GM18519 (cell line): ENCODE results near the gene REPS1.
A peak's percentile ranks its signal among the peaks of the same experiment; 100 is the strongest.
"Not testable (repeated sequence)": the region's sequence is repeated elsewhere in the genome, so short reads cannot be mapped to it uniquely, and the experiment has no call there.

ENCODE experiments used
- ATAC-seq: cut with Tn5 transposase; IDR thresholded peaks from one replicate; pipeline ENCODE4 v1.9.1; 2021; ENCODE audit warnings: mild to moderate bottlenecking, moderate library complexity; ENCODE audit not compliant: unreplicated experiment, low FRiP score

Gene REPS1

GRCh38 chr6:139007428-139007827 is 19.4 kb upstream of the REPS1 start:
- ATAC-seq = no peak

- ATAC-seq = no peak
These were observed 18.4 kb upstream of the REPS1 start for GRCh38 chr6:139006477-139006876.

GRCh38 chr6:139003751-139004150 is 15.7 kb upstream of the REPS1 start:
- no peak for ATAC-seq

- no peak for ATAC-seq
These were observed 12.1 kb upstream of the REPS1 start for GRCh38 chr6:138999949-139000725.

- no peak for ATAC-seq
These were observed 9.1 kb upstream of the REPS1 start for GRCh38 chr6:138997136-138997535.

- no peak for ATAC-seq
These were observed 8.5 kb upstream of the REPS1 start for GRCh38 chr6:138996524-138996923.

GRCh38 chr6:138993410-138993809 is 5.4 kb upstream of the REPS1 start:
- not testable (repeated sequence) for ATAC-seq

GRCh38 chr6:138992965-138993364 is 4.9 kb upstream of the REPS1 start:
- not testable (repeated sequence) for ATAC-seq

- no peak for ATAC-seq
These were observed 3.2 kb upstream of the REPS1 start for GRCh38 chr6:138991206-138991605.

GRCh38 chr6:138989098-138989983 is 1.3 kb upstream of the REPS1 start:
- ATAC-seq = no peak

GRCh38 chr6:138988469-138988834 is 399 bp upstream of the REPS1 start:
- ATAC-seq = peak; percentile 1

GRCh38 chr6:138987080-138987642 is 892 bp downstream of the REPS1 start:
- ATAC-seq = no peak

- no peak for ATAC-seq
These were observed 1.5 kb downstream of the REPS1 start for GRCh38 chr6:138986578-138986977.

- no peak for ATAC-seq
These were observed 6.6 kb downstream of the REPS1 start for GRCh38 chr6:138981416-138981815.

GRCh38 chr6:138979813-138980668 is 8.0 kb downstream of the REPS1 start:
- no peak for ATAC-seq

- no peak for ATAC-seq
These were observed 8.7 kb downstream of the REPS1 start for GRCh38 chr6:138979365-138979764.

- ATAC-seq = no peak
These were observed 9.8 kb downstream of the REPS1 start for GRCh38 chr6:138978229-138978628.

GRCh38 chr6:138977646-138978167 is 10.3 kb downstream of the REPS1 start:
- no peak for ATAC-seq

GRCh38 chr6:138977242-138977641 is 10.8 kb downstream of the REPS1 start:
- ATAC-seq = no peak

- ATAC-seq = no peak
These were observed 12.2 kb downstream of the REPS1 start for GRCh38 chr6:138975815-138976214.
